Breast epithelium (tissue), 3 donors: ENCODE measurements around the gene BRDT.

Source experiments
- CTCF ChIP-seq, 3 donors: fragments of 450-650 bp; IDR thresholded peaks; one replicate each; pipeline ENCODE4 v1.5.1; 2016 to 2017; ENCODE audit warnings: antibody characterized with exemption in 3 of 3, mild to moderate bottlenecking in 3 of 3, moderate library complexity in 3 of 3
- POLR2AphosphoS5 ChIP-seq, 3 donors: sonication (generic); formaldehyde crosslinking; IDR thresholded peaks; one replicate each; pipeline ENCODE4 v1.6.1; 2017; ENCODE audit warnings: antibody characterized with exemption in 3 of 3

- TF ChIP-seq CTCF (IDR thresholded peaks at IDR 0.05) (no peak), POLR2AphosphoS5 (IDR thresholded peaks at IDR 0.05) (no peak)
Measured at GRCh38 chr1:91929250-91929649, 20.0 kb upstream of the BRDT start.
